CD4-positive, alpha-beta T cell (primary cell): ENCODE measurements around the gene NBEAL2. TPM values are rescaled to one million over a fixed set of nuclear protein-coding genes. Genes with fewer than 3 reads are reported as not detected.
"Not testable (repeated sequence)": the region's sequence is repeated elsewhere in the genome, so short reads cannot be mapped to it uniquely, and the experiment has no call there.

Source experiments
- ATAC-seq: fragments of 200-7000 bp; cut with Tn5 transposase; one replicate; pipeline ENCODE4 v1.10.0; 2022; ENCODE audit warnings: mild to moderate bottlenecking; ENCODE audit not compliant: poor library complexity
- CTCF ChIA-PET: fragments of 350-600 bp; sonication (Branson Sonifier 250); formaldehyde crosslinking; loops from one replicate; lab custom pipeline; 2021; ENCODE audit warnings: antibody characterized with exemption, inconsistent platforms; lab: Charles Lee
- POLR2A ChIA-PET: fragments of 350-600 bp; sonication (Branson Sonifier 250); formaldehyde crosslinking; loops from one replicate; lab custom pipeline; 2021; ENCODE audit warnings: antibody characterized with exemption, inconsistent platforms; lab: Charles Lee
- DNase-seq, 14 experiments: peaks; one replicate each; pipeline ENCODE4 v3.0.0-alpha.2; 2013 to 2020; ENCODE audit warnings: mixed read lengths in 2 of 14
- H3K27ac ChIP-seq, 2 donors: one replicate each; pipeline versions ENCODE4 v1.5.1 to v1.7.0; 2013; ENCODE audit warnings: low read length in 2 of 2, low read depth in 1 of 2, mild to moderate bottlenecking in 1 of 2
- H3K27me3 ChIP-seq, 2 experiments: 1 replicate in 1 of 2; 2 replicates in 1 of 2; pipeline versions ENCODE4 v1.6.1 to v1.7.0; 2013; ENCODE audit warnings: low read length in 2 of 2, control low read depth in 1 of 2, mild to moderate bottlenecking in 1 of 2, moderate library complexity in 1 of 2; ENCODE audit not compliant: insufficient read depth in 2 of 2, control insufficient read depth in 1 of 2
- H3K36me3 ChIP-seq: one replicate; pipeline ENCODE4 v1.6.1; 2013; ENCODE audit warnings: low read length, control low read depth; ENCODE audit not compliant: insufficient read depth
- H3K4me1 ChIP-seq: one replicate; pipeline ENCODE4 v1.6.1; 2013; ENCODE audit warnings: low read length, control low read depth; ENCODE audit not compliant: insufficient read depth
- H3K4me3 ChIP-seq: one replicate; pipeline ENCODE4 v1.5.1; 2013; ENCODE audit warnings: mild to moderate bottlenecking, low read length, moderate library complexity
- H3K9me3 ChIP-seq, 2 experiments: 1 replicate in 1 of 2; 2 replicates in 1 of 2; pipeline versions ENCODE4 v1.6.1 to v1.7.0; 2013; ENCODE audit warnings: low read length in 2 of 2, mild to moderate bottlenecking in 2 of 2, control low read depth in 1 of 2, moderate library complexity in 1 of 2; ENCODE audit not compliant: control insufficient read depth in 1 of 2, insufficient read depth in 1 of 2
- H3K27ac Mint-ChIP-seq: one replicate; pipeline ENCODE4 v1.8.0; 2020; ENCODE audit warnings: mixed read lengths
- H3K27me3 Mint-ChIP-seq: one replicate; pipeline ENCODE4 v1.8.0; 2021; ENCODE audit warnings: mixed read lengths
- H3K36me3 Mint-ChIP-seq: one replicate; pipeline ENCODE4 v1.8.0; 2021; ENCODE audit warnings: low read depth, mixed read lengths
- H3K4me1 Mint-ChIP-seq: one replicate; pipeline ENCODE4 v1.8.0; 2021; ENCODE audit warnings: low read depth, mixed read lengths
- H3K4me3 Mint-ChIP-seq: one replicate; pipeline ENCODE4 v1.8.0; 2020; ENCODE audit warnings: mild to moderate bottlenecking, mixed read lengths
- H3K9me3 Mint-ChIP-seq: one replicate; pipeline ENCODE4 v1.8.0; 2020; ENCODE audit warnings: mixed read lengths
- intact Hi-C, 2 experiments: fragments of 100-400 bp; cut with DNase I in 1 of 2; cut with micrococcal nuclease in 1 of 2; formaldehyde crosslinking; loops; one replicate each; pipeline versions ENCODE4 v1.15.1 to v1.9.0; 2023 to 2025; cut with DNase I, micrococcal nuclease
- total RNA-seq, 174 experiments: library from RNA in 2 of 174; stranded (reverse) in 2 of 174; gene quantifications; one replicate each; pipeline ENCODE4 v1.2.3 and lab custom pipeline; 2021 to 2026
- TF ChIP-seq, protein P1 (sequence below): fragments of 200-600 bp; IDR thresholded peaks from one replicate; pipeline ENCODE4 v1.8.0; 2022; ENCODE audit warnings: antibody characterized with exemption, mild to moderate bottlenecking

The NBEAL2 gene
- total RNA-seq, 2 experiments from 2014 or later = 163 to 170 TPM

- intact Hi-C loops = no loop called here
- H3K4me3 Mint-ChIP-seq = no peak overlapping the region
- CTCF ChIA-PET = no interaction called here
These were observed 18.6 kb upstream of the NBEAL2 start for GRCh38 chr3:46960835-46961234.

GRCh38 chr3:46962427-46962826 is 17.0 kb upstream of the NBEAL2 start:
- H3K36me3 ChIP-seq = peaks cover 21% of the 10 kb centered on the region
- no peak for ATAC-seq
- H3K4me3 ChIP-seq = no peak overlapping the region
- H3K27me3 Mint-ChIP-seq = no peaks in the 10 kb centered on the region
- H3K27ac ChIP-seq = no peak overlapping the region
- intact Hi-C loops = no loop called here
- H3K36me3 Mint-ChIP-seq = peaks cover 57% of the 10 kb centered on the region
- TF ChIP-seq, protein P1, sequence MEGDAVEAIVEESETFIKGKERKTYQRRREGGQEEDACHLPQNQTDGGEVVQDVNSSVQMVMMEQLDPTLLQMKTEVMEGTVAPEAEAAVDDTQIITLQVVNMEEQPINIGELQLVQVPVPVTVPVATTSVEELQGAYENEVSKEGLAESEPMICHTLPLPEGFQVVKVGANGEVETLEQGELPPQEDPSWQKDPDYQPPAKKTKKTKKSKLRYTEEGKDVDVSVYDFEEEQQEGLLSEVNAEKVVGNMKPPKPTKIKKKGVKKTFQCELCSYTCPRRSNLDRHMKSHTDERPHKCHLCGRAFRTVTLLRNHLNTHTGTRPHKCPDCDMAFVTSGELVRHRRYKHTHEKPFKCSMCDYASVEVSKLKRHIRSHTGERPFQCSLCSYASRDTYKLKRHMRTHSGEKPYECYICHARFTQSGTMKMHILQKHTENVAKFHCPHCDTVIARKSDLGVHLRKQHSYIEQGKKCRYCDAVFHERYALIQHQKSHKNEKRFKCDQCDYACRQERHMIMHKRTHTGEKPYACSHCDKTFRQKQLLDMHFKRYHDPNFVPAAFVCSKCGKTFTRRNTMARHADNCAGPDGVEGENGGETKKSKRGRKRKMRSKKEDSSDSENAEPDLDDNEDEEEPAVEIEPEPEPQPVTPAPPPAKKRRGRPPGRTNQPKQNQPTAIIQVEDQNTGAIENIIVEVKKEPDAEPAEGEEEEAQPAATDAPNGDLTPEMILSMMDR = no peak
- no peaks in the 10 kb centered on the region for H3K9me3 ChIP-seq
- H3K4me3 Mint-ChIP-seq = no peak overlapping the region
- DNase-seq = no peak
- no peaks in the 10 kb centered on the region for H3K9me3 Mint-ChIP-seq
- H3K4me1 ChIP-seq = peaks cover 59% of the 10 kb centered on the region
- ChIA-PET POLR2A (no interaction called here), CTCF (no interaction called here)
- H3K27ac Mint-ChIP-seq = peak overlapping the region; percentile 42
- no peaks in the 10 kb centered on the region for H3K27me3 ChIP-seq
- peaks cover 75% of the 10 kb centered on the region for H3K4me1 Mint-ChIP-seq

More at GRCh38 chr3:46960835-46961234, 18.6 kb upstream of the NBEAL2 start:
- Histone ChIP-seq H3K27ac (no peak overlapping the region), H3K27me3 (no peaks in the 10 kb centered on the region), H3K4me3 (no peak overlapping the region), H3K9me3 (no peaks in the 10 kb centered on the region), H3K4me1 (peaks cover 59% of the 10 kb centered on the region), H3K36me3 (peaks cover 20% of the 10 kb centered on the region)
- TF ChIP-seq, protein P1 = no peak
- ATAC-seq = no peak
- H3K27me3 Mint-ChIP-seq = no peaks in the 10 kb centered on the region
- DNase-seq = no peak
- H3K27ac Mint-ChIP-seq = peak overlapping the region; percentile 11
- POLR2A ChIA-PET = no interaction called here
- peaks cover 78% of the 10 kb centered on the region for H3K4me1 Mint-ChIP-seq
- H3K36me3 Mint-ChIP-seq = peaks cover 41% of the 10 kb centered on the region
- H3K9me3 Mint-ChIP-seq = no peaks in the 10 kb centered on the region

- CTCF ChIA-PET = no interaction called here
- Histone ChIP-seq H3K27ac (no peak overlapping the region), H3K36me3 (peaks cover 22% of the 10 kb centered on the region), H3K4me1 (peaks cover 62% of the 10 kb centered on the region), H3K4me3 (no peak overlapping the region), H3K27me3 (no peaks in the 10 kb centered on the region), H3K9me3 (no peaks in the 10 kb centered on the region)
- Mint-ChIP-seq H3K27me3 (no peaks in the 10 kb centered on the region), H3K27ac (peak overlapping the region; percentile 42), H3K36me3 (peaks cover 59% of the 10 kb centered on the region), H3K4me1 (peaks cover 77% of the 10 kb centered on the region), H3K4me3 (no peak overlapping the region), H3K9me3 (no peaks in the 10 kb centered on the region)
- POLR2A ChIA-PET = no interaction called here
- TF ChIP-seq, protein P1 = no peak
- DNase-seq (no peak), ATAC-seq (no peak)
- intact Hi-C loops = no loop called here
These were observed 16.5 kb upstream of the NBEAL2 start for GRCh38 chr3:46962990-46963389.

DNA sequence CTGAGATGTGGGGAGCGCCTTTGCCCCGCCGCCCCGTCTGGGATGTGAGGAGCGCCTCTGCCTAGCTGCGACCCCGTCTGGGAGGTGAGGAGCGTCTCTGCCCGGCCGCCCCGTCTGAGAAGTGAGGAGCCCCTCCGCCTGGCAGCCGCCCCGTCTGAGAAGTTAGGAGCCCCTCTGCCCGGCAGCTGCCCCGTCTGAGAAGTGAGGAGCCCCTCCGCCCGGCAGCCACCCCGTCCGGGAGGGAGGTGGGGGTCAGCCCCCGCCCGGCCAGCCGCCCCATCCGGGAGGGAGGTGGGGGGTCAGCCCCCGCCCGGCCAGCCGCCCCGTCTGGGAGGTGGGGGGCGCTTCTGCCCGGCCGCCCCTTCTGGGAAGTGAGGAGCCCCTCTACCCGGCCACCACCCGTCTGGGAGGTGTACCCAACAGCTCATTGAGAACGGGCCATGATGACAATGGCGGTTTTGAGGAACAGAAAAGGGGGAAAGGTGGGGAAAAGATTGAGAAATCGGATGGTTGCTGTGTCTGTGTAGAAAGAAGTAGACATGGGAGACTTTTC is 15.4 kb upstream of the NBEAL2 start:
- H3K9me3 Mint-ChIP-seq, H3K27ac ChIP-seq, H3K27me3 ChIP-seq, CTCF ChIA-PET, H3K27me3 Mint-ChIP-seq, H3K4me3 Mint-ChIP-seq, intact Hi-C loops, H3K9me3 ChIP-seq, DNase-seq, H3K4me3 ChIP-seq, ATAC-seq, POLR2A ChIA-PET, H3K27ac Mint-ChIP-seq: not testable (repeated sequence)
- Histone ChIP-seq H3K4me1 (peaks cover 65% of the 10 kb centered on the region), H3K36me3 (peaks cover 27% of the 10 kb centered on the region)
- peaks cover 77% of the 10 kb centered on the region for H3K4me1 Mint-ChIP-seq
- H3K36me3 Mint-ChIP-seq = peaks cover 57% of the 10 kb centered on the region
